ENCODE results near the gene CCDC184. TPM values are rescaled to one million over a fixed set of nuclear protein-coding genes. Genes with fewer than 3 reads are reported as not detected.
"Not testable (repeated sequence)": the region's sequence is repeated elsewhere in the genome, so short reads cannot be mapped to it uniquely, and the experiment has no call there.

Gene CCDC184
- total and polyA plus RNA-seq, 2 donors (not counting 1 experiment from before 2014, with no cell fraction given) = 0.17 to 0.28 TPM

- Histone ChIP-seq H3K4me3 (replicated peaks in 1 of 4; ENCODE audit: control extremely low read depth in 1 of 4, insufficient read depth in 1 of 4, low read depth in 3 of 4, low read length in 4 of 4) (no peak overlapping the region), H3K9me3 (ENCODE audit: control insufficient read depth, insufficient read depth, low read depth, low read length) (no peaks in the 10 kb centered on the region), H3K36me3 (ENCODE audit: control insufficient read depth, insufficient read depth, low read length) (no peaks in the 10 kb centered on the region), H3K9ac (ENCODE audit: insufficient read depth, low read length) (no peak overlapping the region), H3K27ac (ENCODE audit: insufficient read depth, low read length) (no peak overlapping the region), H2AFZ (ENCODE audit: low read length) (no peak overlapping the region), H3K4me1 (ENCODE audit: control insufficient read depth, extremely low read depth, insufficient read depth, low read length) (no peaks in the 10 kb centered on the region), H4K20me1 (ENCODE audit: control insufficient read depth, extremely low read depth, insufficient read depth, low read length) (no peaks in the 10 kb centered on the region), H3K4me2 (ENCODE audit: extremely low read depth, insufficient read depth, low read length) (no peak overlapping the region), H3K27me3 (ENCODE audit: control insufficient read depth, insufficient read depth, low read length) (no peaks in the 10 kb centered on the region), H3K79me2 (ENCODE audit: control insufficient read depth, insufficient read depth, low read length) (no peaks in the 10 kb centered on the region)
- TF ChIP-seq CTCF (conservative IDR thresholded peaks at IDR 0.05 in 1 of 2, IDR thresholded peaks at IDR 0.05 in 1 of 2; ENCODE audit: low read depth in 1 of 2, low read length in 2 of 2) (no peak), EZH2 (IDR thresholded peaks at IDR 0.05; ENCODE audit: low read length, missing control alignments) (no peak)
- no peak for DNase-seq (ENCODE audit: low read depth in 2 of 2)
Measured at GRCh38 chr12:48221645-48222044, 38.2 kb downstream of the CCDC184 start.

- H3K4me3 ChIP-seq (replicated peaks in 1 of 4; ENCODE audit: control extremely low read depth in 1 of 4, insufficient read depth in 1 of 4, low read depth in 3 of 4, low read length in 4 of 4); DNase-seq (ENCODE audit: low read depth in 2 of 2); H3K27me3 ChIP-seq (ENCODE audit: control insufficient read depth, insufficient read depth, low read length); H2AFZ ChIP-seq (ENCODE audit: low read length); H3K79me2 ChIP-seq (ENCODE audit: control insufficient read depth, insufficient read depth, low read length); H3K9me3 ChIP-seq (ENCODE audit: control insufficient read depth, insufficient read depth, low read depth, low read length); H3K4me1 ChIP-seq (ENCODE audit: control insufficient read depth, extremely low read depth, insufficient read depth, low read length); H3K4me2 ChIP-seq (ENCODE audit: extremely low read depth, insufficient read depth, low read length); H4K20me1 ChIP-seq (ENCODE audit: control insufficient read depth, extremely low read depth, insufficient read depth, low read length); H3K9ac ChIP-seq (ENCODE audit: insufficient read depth, low read length); H3K36me3 ChIP-seq (ENCODE audit: control insufficient read depth, insufficient read depth, low read length); H3K27ac ChIP-seq (ENCODE audit: insufficient read depth, low read length): not testable (repeated sequence)
Measured at GRCh38 chr12:48224533-48224932, 41.1 kb downstream of the CCDC184 start.

- H3K36me3 ChIP-seq (ENCODE audit: control insufficient read depth, insufficient read depth, low read length); H2AFZ ChIP-seq (ENCODE audit: low read length); H3K4me3 ChIP-seq (replicated peaks in 1 of 4; ENCODE audit: control extremely low read depth in 1 of 4, insufficient read depth in 1 of 4, low read depth in 3 of 4, low read length in 4 of 4); H3K27ac ChIP-seq (ENCODE audit: insufficient read depth, low read length); H3K9ac ChIP-seq (ENCODE audit: insufficient read depth, low read length); H4K20me1 ChIP-seq (ENCODE audit: control insufficient read depth, extremely low read depth, insufficient read depth, low read length); DNase-seq (ENCODE audit: low read depth in 2 of 2); H3K79me2 ChIP-seq (ENCODE audit: control insufficient read depth, insufficient read depth, low read length); H3K4me1 ChIP-seq (ENCODE audit: control insufficient read depth, extremely low read depth, insufficient read depth, low read length); H3K9me3 ChIP-seq (ENCODE audit: control insufficient read depth, insufficient read depth, low read depth, low read length); H3K4me2 ChIP-seq (ENCODE audit: extremely low read depth, insufficient read depth, low read length); H3K27me3 ChIP-seq (ENCODE audit: control insufficient read depth, insufficient read depth, low read length): not testable (repeated sequence)
Measured at GRCh38 chr12:48231169-48231958, 47.9 kb downstream of the CCDC184 start.

Other genes starting within 250 kb of the CCDC184 start
- 56.5 and 91.7 TPM in 2 replicates for gene TMEM106C, start 220.0 kb upstream of the CCDC184 start, total RNA-seq
- 85.0 and 166 TPM in 2 replicates for gene TMEM106C, start 220.0 kb upstream of the CCDC184 start, polyA plus RNA-seq
- gene COL2A1, start 179.2 kb upstream of the CCDC184 start, total RNA-seq = not detected in 2 replicates
- gene COL2A1, start 179.2 kb upstream of the CCDC184 start, polyA plus RNA-seq = not detected in 2 replicates
- 12.8 and 14.7 TPM in 2 replicates for gene SENP1, start 77.6 kb upstream of the CCDC184 start, total RNA-seq
- gene SENP1, start 77.6 kb upstream of the CCDC184 start, polyA plus RNA-seq = 17.9 and 19.1 TPM in 2 replicates
- 87.1 and 98.9 TPM in 2 replicates for gene PFKM, start 64.3 kb upstream of the CCDC184 start, total RNA-seq
- 87.6 and 88.4 TPM in 2 replicates for gene PFKM, start 64.3 kb upstream of the CCDC184 start, polyA plus RNA-seq
- 13.1 and 23.8 TPM in 2 replicates for gene ASB8, start 26.1 kb upstream of the CCDC184 start, total RNA-seq
- gene ASB8, start 26.1 kb upstream of the CCDC184 start, polyA plus RNA-seq = 32.8 and 35.0 TPM in 2 replicates
- not detected in 2 replicates for gene OR10AD1, start 19.6 kb downstream of the CCDC184 start, total RNA-seq
- gene OR10AD1, start 19.6 kb downstream of the CCDC184 start, polyA plus RNA-seq = not detected in 2 replicates
- 8.1 and 8.5 TPM in 2 replicates for gene ZNF641, start 167.3 kb downstream of the CCDC184 start, total RNA-seq
- 3.2 and 4.2 TPM in 2 replicates for gene ZNF641, start 167.3 kb downstream of the CCDC184 start, polyA plus RNA-seq